Neural progenitor cell (in vitro differentiated cells): ENCODE measurements around the gene PLCB3. TPM values are rescaled to one million over a fixed set of nuclear protein-coding genes. Genes with fewer than 3 reads are reported as not detected.

ENCODE experiments used
- DNase-seq: peaks from one replicate; pipeline ENCODE4 v3.0.0-alpha.2; 2016; ENCODE audit warnings: low spot score
- H2AFZ ChIP-seq: fragments of 200-600 bp; sonication (generic); replicated peaks from 2 replicates; pipeline ENCODE4 v1.6.1; 2016; ENCODE audit warnings: antibody characterized with exemption
- H3F3A ChIP-seq: fragments of 200-600 bp; sonication (generic); 2 replicates; pipeline ENCODE4 v1.6.1; 2016; ENCODE audit warnings: antibody characterized with exemption, low read depth
- H3K27ac ChIP-seq: fragments of 200-600 bp; sonication (generic); 2 replicates; pipeline ENCODE4 v1.5.1; 2016; ENCODE audit warnings: mild to moderate bottlenecking
- H3K27me3 ChIP-seq: fragments of 200-600 bp; sonication (generic); 2 replicates; pipeline ENCODE4 v1.6.1; 2016; ENCODE audit warnings: mild to moderate bottlenecking, moderate library complexity
- H3K36me3 ChIP-seq: fragments of 200-600 bp; sonication (generic); 2 replicates; pipeline ENCODE4 v1.5.1; 2016
- H3K4me1 ChIP-seq: fragments of 200-600 bp; sonication (generic); 2 replicates; pipeline ENCODE4 v1.6.1; 2016; ENCODE audit warnings: mixed run types
- H3K4me2 ChIP-seq: fragments of 200-600 bp; sonication (generic); 2 replicates; pipeline ENCODE4 v1.6.1; 2016
- H3K4me3 ChIP-seq: fragments of 200-600 bp; sonication (generic); 2 replicates; pipeline ENCODE4 v1.5.1; 2016
- H3K79me2 ChIP-seq: fragments of 200-600 bp; sonication (generic); 2 replicates; pipeline ENCODE4 v1.6.1; 2016; ENCODE audit warnings: low read depth
- H3K9ac ChIP-seq: fragments of 200-600 bp; sonication (generic); 2 replicates; pipeline ENCODE4 v1.6.1; 2016
- H3K9me3 ChIP-seq: fragments of 200-600 bp; sonication (generic); 2 replicates; pipeline ENCODE4 v1.5.1; 2016; ENCODE audit warnings: low read depth
- H4K20me1 ChIP-seq: fragments of 200-600 bp; sonication (generic); 2 replicates; pipeline ENCODE4 v1.6.1; 2016; ENCODE audit warnings: low read depth
- H3K27ac Mint-ChIP-seq: 3 replicates; pipeline ENCODE4 v1.8.0; 2021; ENCODE audit warnings: mixed read lengths
- H3K27me3 Mint-ChIP-seq: 2 replicates; pipeline ENCODE4 v1.8.0; 2022; ENCODE audit warnings: low read depth, mild to moderate bottlenecking, inconsistent platforms, moderate library complexity, mixed read lengths; ENCODE audit not compliant: insufficient read depth
- H3K36me3 Mint-ChIP-seq: 3 replicates; pipeline ENCODE4 v1.8.0; 2021; ENCODE audit warnings: mixed read lengths
- H3K4me1 Mint-ChIP-seq: 3 replicates; pipeline ENCODE4 v1.8.0; 2021; ENCODE audit warnings: mixed read lengths
- H3K4me3 Mint-ChIP-seq: 3 replicates; pipeline ENCODE4 v1.8.0; 2021; ENCODE audit warnings: mild to moderate bottlenecking, moderate library complexity, mixed read lengths
- H3K9me3 Mint-ChIP-seq: 3 replicates; pipeline ENCODE4 v1.8.0; 2020; ENCODE audit warnings: mixed read lengths
- EZH2 ChIP-seq: fragments of 200-600 bp; sonication (generic); IDR thresholded peaks from 2 replicates; pipeline ENCODE4 v1.6.1; 2017; ENCODE audit warnings: antibody characterized with exemption, mild to moderate bottlenecking, moderate library complexity
- EZH2phosphoT487 ChIP-seq: fragments of 200-600 bp; sonication (generic); IDR thresholded peaks from 2 replicates; pipeline ENCODE4 v1.6.1; 2017; ENCODE audit warnings: antibody characterized with exemption
- total RNA-seq: library from RNA; depleted of rRNA; stranded (reverse); fragments of >200 nt; gene quantifications from 2 replicates; pipeline ENCODE4 v1.2.3, GENCODE V29; 2015; ENCODE audit warnings: low replicate concordance
- TF ChIP-seq, protein P1 (sequence below): fragments of 200-600 bp; sonication (generic); IDR thresholded peaks from 2 replicates; pipeline ENCODE4 v1.5.1; 2017; ENCODE audit warnings: antibody characterized with exemption, mild to moderate bottlenecking

Gene PLCB3
- total RNA-seq, 1 donor from 2014 or later, result 15.6 TPM

GRCh38 chr11:64256300-64256699 is 5.0 kb downstream of the PLCB3 start:
- no peaks in the 10 kb centered on the region for H3K9me3 ChIP-seq
- H3K27ac ChIP-seq, result no peak overlapping the region
- H3K36me3 Mint-ChIP-seq, result peaks cover 17% of the 10 kb centered on the region
- DNase-seq, result no peak
- H3K36me3 ChIP-seq, result no peaks in the 10 kb centered on the region
- H3K4me3 ChIP-seq, result no peak overlapping the region
- H3K4me3 Mint-ChIP-seq, result no peak overlapping the region
- no peak overlapping the region for H3K9ac ChIP-seq
- H3K4me1 ChIP-seq, result peaks cover 7% of the 10 kb centered on the region
- H3K27ac Mint-ChIP-seq, result no peak overlapping the region
- H3K27me3 ChIP-seq, result no peaks in the 10 kb centered on the region
- H3K9me3 Mint-ChIP-seq, result no peaks in the 10 kb centered on the region
- no peak overlapping the region for H3K4me2 ChIP-seq
- H3K27me3 Mint-ChIP-seq, result peaks cover 13% of the 10 kb centered on the region
- H3K79me2 ChIP-seq, result peaks cover 11% of the 10 kb centered on the region
- TF ChIP-seq EZH2phosphoT487 (no peak), EZH2 (no peak)
- TF ChIP-seq, protein P1, sequence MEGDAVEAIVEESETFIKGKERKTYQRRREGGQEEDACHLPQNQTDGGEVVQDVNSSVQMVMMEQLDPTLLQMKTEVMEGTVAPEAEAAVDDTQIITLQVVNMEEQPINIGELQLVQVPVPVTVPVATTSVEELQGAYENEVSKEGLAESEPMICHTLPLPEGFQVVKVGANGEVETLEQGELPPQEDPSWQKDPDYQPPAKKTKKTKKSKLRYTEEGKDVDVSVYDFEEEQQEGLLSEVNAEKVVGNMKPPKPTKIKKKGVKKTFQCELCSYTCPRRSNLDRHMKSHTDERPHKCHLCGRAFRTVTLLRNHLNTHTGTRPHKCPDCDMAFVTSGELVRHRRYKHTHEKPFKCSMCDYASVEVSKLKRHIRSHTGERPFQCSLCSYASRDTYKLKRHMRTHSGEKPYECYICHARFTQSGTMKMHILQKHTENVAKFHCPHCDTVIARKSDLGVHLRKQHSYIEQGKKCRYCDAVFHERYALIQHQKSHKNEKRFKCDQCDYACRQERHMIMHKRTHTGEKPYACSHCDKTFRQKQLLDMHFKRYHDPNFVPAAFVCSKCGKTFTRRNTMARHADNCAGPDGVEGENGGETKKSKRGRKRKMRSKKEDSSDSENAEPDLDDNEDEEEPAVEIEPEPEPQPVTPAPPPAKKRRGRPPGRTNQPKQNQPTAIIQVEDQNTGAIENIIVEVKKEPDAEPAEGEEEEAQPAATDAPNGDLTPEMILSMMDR, result no peak
- no peak overlapping the region for H2AFZ ChIP-seq
- peaks cover 14% of the 10 kb centered on the region for H3K4me1 Mint-ChIP-seq
- peaks cover 9% of the 10 kb centered on the region for H3F3A ChIP-seq
- peaks cover 25% of the 10 kb centered on the region for H4K20me1 ChIP-seq

GRCh38 chr11:64258356-64258755 is 7.0 kb downstream of the PLCB3 start:
- peaks cover 10% of the 10 kb centered on the region for H3K27me3 Mint-ChIP-seq
- Histone ChIP-seq H3K27me3 (no peaks in the 10 kb centered on the region), H3K4me1 (no peaks in the 10 kb centered on the region), H4K20me1 (peaks cover 11% of the 10 kb centered on the region), H3K4me2 (no peak overlapping the region), H3K79me2 (no peaks in the 10 kb centered on the region), H3K9ac (no peak overlapping the region), H2AFZ (no peak overlapping the region), H3K36me3 (no peaks in the 10 kb centered on the region), H3K4me3 (no peak overlapping the region), H3K9me3 (no peaks in the 10 kb centered on the region), H3F3A (peaks cover 2% of the 10 kb centered on the region), H3K27ac (no peak overlapping the region)
- DNase-seq, result no peak
- TF ChIP-seq EZH2, result no peak
- no peak for TF ChIP-seq EZH2phosphoT487
- TF ChIP-seq, protein P1, result no peak
- H3K4me3 Mint-ChIP-seq, result no peak overlapping the region
- H3K9me3 Mint-ChIP-seq, result no peaks in the 10 kb centered on the region
- peaks cover 9% of the 10 kb centered on the region for H3K4me1 Mint-ChIP-seq
- H3K36me3 Mint-ChIP-seq, result peaks cover 22% of the 10 kb centered on the region
- H3K27ac Mint-ChIP-seq, result no peak overlapping the region

GRCh38 chr11:64258946-64259532 is 7.7 kb downstream of the PLCB3 start:
- H3K36me3 ChIP-seq, result no peaks in the 10 kb centered on the region
- H3K36me3 Mint-ChIP-seq, result peaks cover 20% of the 10 kb centered on the region
- TF ChIP-seq EZH2 (no peak), EZH2phosphoT487 (no peak)

DNA sequence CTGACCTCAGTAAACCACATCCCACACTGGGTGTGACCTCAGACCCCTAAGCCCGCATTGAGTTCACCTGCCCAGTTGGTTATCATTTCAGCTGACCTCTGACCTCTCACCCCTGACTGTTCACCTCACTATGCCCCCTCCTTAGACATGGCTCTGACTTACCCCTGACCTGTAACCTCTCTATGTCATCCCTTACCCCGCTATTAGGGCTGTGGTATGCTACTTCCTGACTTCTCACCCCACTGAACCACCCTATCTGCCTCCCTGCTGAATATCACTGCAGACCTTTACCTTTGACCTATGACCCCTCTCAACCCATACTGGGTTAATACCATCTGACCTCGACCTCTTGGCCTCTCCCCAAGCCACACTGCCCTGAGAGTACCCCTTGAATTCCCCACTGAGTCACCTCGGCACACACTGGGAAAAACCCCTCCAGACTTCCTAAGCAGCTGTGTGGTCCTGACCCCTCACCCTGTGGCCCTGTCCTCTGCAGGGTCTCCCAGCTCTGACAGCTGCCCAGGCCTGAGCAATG is 8.3 kb downstream of the PLCB3 start:
- no peak for DNase-seq
- Mint-ChIP-seq H3K36me3 (peaks cover 19% of the 10 kb centered on the region), H3K4me1 (peaks cover 3% of the 10 kb centered on the region), H3K4me3 (peak overlapping the region; percentile 51), H3K27ac (no peak overlapping the region), H3K27me3 (peaks cover 10% of the 10 kb centered on the region), H3K9me3 (no peaks in the 10 kb centered on the region)
- H3K4me2 ChIP-seq, result no peak overlapping the region
- H3F3A ChIP-seq, result no peaks in the 10 kb centered on the region
- no peak overlapping the region for H3K9ac ChIP-seq
- H2AFZ ChIP-seq, result no peak overlapping the region
- H3K79me2 ChIP-seq, result no peaks in the 10 kb centered on the region
- TF ChIP-seq, protein P1, result no peak
- no peak for TF ChIP-seq EZH2phosphoT487
- TF ChIP-seq EZH2, result no peak
- H3K9me3 ChIP-seq, result no peaks in the 10 kb centered on the region
- H3K27me3 ChIP-seq, result no peaks in the 10 kb centered on the region
- H3K36me3 ChIP-seq, result no peaks in the 10 kb centered on the region
- no peak overlapping the region for H3K27ac ChIP-seq
- no peaks in the 10 kb centered on the region for H3K4me1 ChIP-seq
- H4K20me1 ChIP-seq, result no peaks in the 10 kb centered on the region
- no peak overlapping the region for H3K4me3 ChIP-seq

More at GRCh38 chr11:64258946-64259532, 7.7 kb downstream of the PLCB3 start:
- Histone ChIP-seq H3K9me3 (no peaks in the 10 kb centered on the region), H3K4me3 (no peak overlapping the region), H3K79me2 (no peaks in the 10 kb centered on the region), H3K4me1 (no peaks in the 10 kb centered on the region), H3K27me3 (no peaks in the 10 kb centered on the region), H3K27ac (no peak overlapping the region), H2AFZ (no peak overlapping the region), H3K4me2 (no peak overlapping the region), H3F3A (no peaks in the 10 kb centered on the region), H4K20me1 (peaks cover 4% of the 10 kb centered on the region), H3K9ac (no peak overlapping the region)
- peak overlapping the region; percentile 51 for H3K4me3 Mint-ChIP-seq
- no peaks in the 10 kb centered on the region for H3K9me3 Mint-ChIP-seq
- peaks cover 10% of the 10 kb centered on the region for H3K27me3 Mint-ChIP-seq
- no peak overlapping the region for H3K27ac Mint-ChIP-seq
- H3K4me1 Mint-ChIP-seq, result peaks cover 3% of the 10 kb centered on the region
- DNase-seq, result no peak
